Measurements from ENCODE around the gene ZNF883.

DNA sequence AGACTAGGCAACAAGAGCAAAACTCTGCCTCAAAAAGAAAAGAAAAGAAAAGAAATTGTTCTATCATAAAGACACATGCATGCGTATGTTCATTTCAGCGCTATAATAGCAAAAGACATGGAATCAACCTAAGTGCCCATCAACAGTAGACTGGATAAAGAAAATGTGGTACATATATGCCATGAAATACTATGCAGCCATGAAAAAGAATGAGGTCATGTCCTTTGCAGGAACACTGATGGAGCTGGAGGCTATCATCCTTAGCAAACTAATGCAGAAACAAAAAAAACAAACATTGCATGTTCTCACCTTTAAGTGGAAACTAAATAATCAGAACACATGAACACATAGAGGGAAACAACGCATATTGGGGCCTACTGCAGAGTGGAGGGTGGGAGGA, 6.3 kb upstream of the ZNF883 start:
- TF ChIP-seq CREB1 (CRISPR knock-in tag; IDR thresholded peaks at IDR 0.05; ENCODE audit: low read depth) (no peak), POLR2AphosphoS5 (IDR thresholded peaks at IDR 0.05; ENCODE audit: low read depth) (no peak), CTCF (conservative IDR thresholded peaks at IDR 0.05; ENCODE audit: low read depth in 2 of 2) (no peak)

Data from GM23338 (cell line).